ENCODE data around the gene WDR33. TPM values are rescaled to one million over a fixed set of nuclear protein-coding genes. Genes with fewer than 3 reads are reported as not detected.

The WDR33 gene
- total and polyA plus RNA-seq, 2 of the 4 experiments (the other 2 are of a cell fraction), result 19.6 to 41.2 TPM

GRCh38 chr2:127726158-127726880 lies 84.7 kb downstream of the WDR33 start:
- no peak overlapping the region for H3K18ac ChIP-seq (ENCODE audit: low read depth, low read length)
- no peaks in the 10 kb centered on the region for H3K9me3 ChIP-seq (ENCODE audit: control insufficient read depth, insufficient read depth, low read length)
- H3K4me1 ChIP-seq (ENCODE audit: control insufficient read depth, insufficient read depth, low read length), result peaks cover 1% of the 10 kb centered on the region; the same call in 1 of the 2 replicates
- no peak overlapping the region for H2BK5ac ChIP-seq (ENCODE audit: low read depth, low read length, poor library complexity, severe bottlenecking)
- H3K4me3 ChIP-seq (ENCODE audit: insufficient read depth, low read depth, low read length), result no peak overlapping the region
- no TSS peak for BruUV-seq (replicated peaks)
- no peak for DNase-seq
- no peak overlapping the region for H2BK20ac ChIP-seq (ENCODE audit: low read depth, low read length)
- H3K27me3 ChIP-seq (ENCODE audit: control insufficient read depth, insufficient read depth, low read length), result no peaks in the 10 kb centered on the region
- dilution Hi-C loops (cut with HindIII; ENCODE audit: low sequenced_read_pairs, unreplicated experiment) (no loop called here), in situ Hi-C loops (cut with MboI; ENCODE audit: low sequenced_read_pairs) (no loop called here), intact Hi-C loops (cut with micrococcal nuclease) (no loop called here)
- no peak overlapping the region for H4K91ac ChIP-seq (ENCODE audit: insufficient read depth, low read depth, low read length)
- no peak overlapping the region for H4K8ac ChIP-seq (ENCODE audit: low read depth in 2 of 2, low read length in 2 of 2)
- no peak overlapping the region for H2BK120ac ChIP-seq (ENCODE audit: low read depth, low read length)
- no peak overlapping the region for H3K9ac ChIP-seq (ENCODE audit: low read depth, low read length)
- H3K4me2 ChIP-seq (ENCODE audit: low read depth, low read length), result no peak overlapping the region
- no peak overlapping the region for H3K27ac ChIP-seq (ENCODE audit: insufficient read depth, low read length)
- no peak overlapping the region for H3K14ac ChIP-seq (replicated peaks; ENCODE audit: low read depth, low read length)
- ATAC-seq (ENCODE audit: low read depth), result no peak
- no peak overlapping the region for H3K4ac ChIP-seq (ENCODE audit: low read depth, low read length)
- H2AK5ac ChIP-seq (ENCODE audit: low read depth, low read length), result no peak overlapping the region
- H3K36me3 ChIP-seq (ENCODE audit: control insufficient read depth, insufficient read depth, low read length), result peaks cover 10% of the 10 kb centered on the region
- H3K23ac ChIP-seq (ENCODE audit: low read depth, low read length), result no peak overlapping the region
- peaks cover 8% of the 10 kb centered on the region for H3K9me1 ChIP-seq (ENCODE audit: insufficient read depth, low read length)
- no peaks in the 10 kb centered on the region for H4K20me1 ChIP-seq (ENCODE audit: insufficient read depth, low read length)
- H2AFZ ChIP-seq (replicated peaks; ENCODE audit: low read length, poor library complexity), result no peak overlapping the region
- H2AK9ac ChIP-seq (replicated peaks; ENCODE audit: low read depth, low read length, poor library complexity), result no peak overlapping the region
- H4K5ac ChIP-seq (ENCODE audit: low read depth, low read length), result no peak overlapping the region
- 0 out of 4 replicates have a peak, but pooled peaks cover 0 to 9% of the 10 kb centered on the region in 2 experiments for H3K79me1 ChIP-seq (ENCODE audit: low read depth in 1 of 2, low read length in 2 of 2)
- TF ChIP-seq USF2 (IDR thresholded peaks at IDR 0.05; ENCODE audit: low read depth, low read length), result no peak
- no peak for TF ChIP-seq SMC3 (IDR thresholded peaks at IDR 0.05; ENCODE audit: low read depth, low read length)
- TF ChIP-seq MAFK (IDR thresholded peaks at IDR 0.05; ENCODE audit: low read depth, low read length), result no peak
- no peak for TF ChIP-seq RCOR1 (IDR thresholded peaks at IDR 0.05; ENCODE audit: insufficient replicate concordance, low read length)
- TF ChIP-seq MAZ (IDR thresholded peaks at IDR 0.05; ENCODE audit: borderline replicate concordance, low read depth, low read length), result no peak
- H2BK15ac ChIP-seq (ENCODE audit: low read depth, low read length), result no peak overlapping the region
- ChIA-PET POLR2A (ENCODE audit: unreplicated experiment) (no interaction called here), CTCF (no interaction called here)
- no CpG with 5 or more reads among the region's 6 CpGs for WGBS, 2 experiments (ENCODE audit: extremely low coverage in 2 of 2, insufficient read length in 1 of 2)
- no peak overlapping the region for H3K56ac ChIP-seq (ENCODE audit: extremely low read depth, insufficient read depth, low read length)
